Right renal pelvis (tissue), 4 donors: ENCODE measurements around the gene NCF1. TPM values are rescaled to one million over a fixed set of nuclear protein-coding genes. Genes with fewer than 3 reads are reported as not detected.
"Not testable (repeated sequence)": the region's sequence is repeated elsewhere in the genome, so short reads cannot be mapped to it uniquely, and the experiment has no call there.

Source experiments
- DNase-seq, 4 donors: peaks; one replicate each; pipeline ENCODE4 v3.0.0-alpha.2; 2013; ENCODE audit warnings: low read depth in 4 of 4, low spot score in 3 of 4, missing footprints in 1 of 4
- polyA plus RNA-seq, 4 donors: library from polyadenylated mRNA; unstranded; fragments of 120-200 nt; gene quantifications; one replicate each; pipeline ENCODE4 v1.2.1, GENCODE V29; 2013; ENCODE audit not compliant: insufficient read length in 4 of 4

NCF1 gene
- polyA plus RNA-seq, 4 donors = 0.84 to 1.6 (median 1.6) TPM

DNA sequence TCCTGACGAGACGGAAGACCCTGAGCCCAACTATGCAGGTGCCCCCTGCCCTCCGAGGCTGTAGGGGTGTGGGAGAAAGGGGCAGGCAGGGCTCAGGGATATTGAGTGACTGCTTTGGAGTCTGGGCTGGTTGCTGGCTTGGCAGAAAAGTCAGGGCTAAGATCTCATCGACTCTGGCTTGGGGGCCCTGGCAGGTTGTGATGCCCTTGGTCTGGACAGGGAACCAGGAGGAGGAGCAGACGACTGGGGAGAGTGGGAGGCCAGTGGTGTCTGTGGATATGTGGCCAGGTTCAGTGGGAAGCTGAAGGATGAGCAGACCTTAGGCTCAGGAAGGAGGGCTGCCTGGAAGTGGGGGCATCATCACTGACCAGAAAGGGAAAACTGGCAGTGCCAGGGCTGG, 9.8 kb downstream of the NCF1 start:
- not testable (repeated sequence) for DNase-seq

DNA sequence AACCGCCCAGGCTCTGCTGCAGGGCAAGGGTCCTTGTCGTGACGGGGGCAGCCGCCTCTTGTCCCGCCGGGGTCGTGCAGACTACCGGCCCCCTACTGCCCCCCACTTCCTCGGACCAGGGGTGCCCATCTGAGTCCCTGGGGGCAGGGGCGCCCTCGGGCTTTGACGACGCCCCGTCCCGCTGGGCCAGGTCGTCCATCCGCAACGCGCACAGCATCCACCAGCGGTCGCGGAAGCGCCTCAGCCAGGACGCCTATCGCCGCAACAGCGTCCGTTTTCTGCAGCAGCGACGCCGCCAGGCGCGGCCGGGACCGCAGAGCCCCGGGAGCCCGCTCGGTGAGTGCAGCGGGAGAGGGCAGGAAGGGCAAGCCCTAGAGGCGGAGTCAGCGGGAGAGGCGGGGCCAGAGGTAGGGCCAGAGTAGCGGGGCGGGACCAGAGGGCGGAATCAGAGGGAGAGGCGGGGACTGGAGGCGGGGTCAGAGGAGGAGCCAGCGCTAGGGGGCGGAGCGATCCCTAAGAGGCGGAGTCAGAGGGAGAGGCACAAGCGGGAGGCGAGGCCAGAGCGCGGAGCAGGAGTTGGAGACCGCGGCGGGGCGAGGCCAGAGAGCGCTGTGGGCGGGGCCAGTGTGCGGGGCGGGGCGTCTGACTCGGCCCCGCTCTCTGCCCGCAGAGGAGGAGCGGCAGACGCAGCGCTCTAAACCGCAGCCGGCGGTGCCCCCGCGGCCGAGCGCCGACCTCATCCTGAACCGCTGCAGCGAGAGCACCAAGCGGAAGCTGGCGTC, 14.7 kb downstream of the NCF1 start:
- DNase-seq = peak in 1 of 4 donors; percentile 68

DNA sequence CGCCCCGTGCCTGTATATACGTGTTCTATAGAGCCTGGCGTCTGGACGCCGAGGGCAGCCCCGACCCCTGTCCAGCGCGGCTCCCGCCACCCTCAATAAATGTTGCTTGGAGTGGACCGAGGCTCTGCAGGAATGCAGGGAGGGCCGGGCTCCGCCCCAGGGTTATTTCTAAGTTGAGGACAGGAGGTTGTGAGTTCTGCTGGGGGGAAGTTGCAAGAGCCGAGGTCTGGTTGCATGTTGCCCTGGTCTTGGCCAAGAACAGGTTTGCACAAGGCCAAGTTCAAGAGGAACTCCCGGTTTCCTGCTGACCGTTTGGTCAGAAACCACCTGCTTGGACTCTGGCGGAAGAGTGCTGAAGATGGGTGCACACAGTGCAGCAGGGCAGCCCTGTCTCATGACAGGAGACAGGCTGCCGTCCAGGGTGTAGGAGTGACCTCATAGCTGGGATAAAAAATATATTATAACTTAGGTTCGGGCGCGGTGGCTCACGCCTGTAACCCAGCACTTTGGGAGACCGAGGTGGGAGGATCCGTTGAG, 15.5 kb downstream of the NCF1 start:
- DNase-seq = not testable (repeated sequence)

DNA sequence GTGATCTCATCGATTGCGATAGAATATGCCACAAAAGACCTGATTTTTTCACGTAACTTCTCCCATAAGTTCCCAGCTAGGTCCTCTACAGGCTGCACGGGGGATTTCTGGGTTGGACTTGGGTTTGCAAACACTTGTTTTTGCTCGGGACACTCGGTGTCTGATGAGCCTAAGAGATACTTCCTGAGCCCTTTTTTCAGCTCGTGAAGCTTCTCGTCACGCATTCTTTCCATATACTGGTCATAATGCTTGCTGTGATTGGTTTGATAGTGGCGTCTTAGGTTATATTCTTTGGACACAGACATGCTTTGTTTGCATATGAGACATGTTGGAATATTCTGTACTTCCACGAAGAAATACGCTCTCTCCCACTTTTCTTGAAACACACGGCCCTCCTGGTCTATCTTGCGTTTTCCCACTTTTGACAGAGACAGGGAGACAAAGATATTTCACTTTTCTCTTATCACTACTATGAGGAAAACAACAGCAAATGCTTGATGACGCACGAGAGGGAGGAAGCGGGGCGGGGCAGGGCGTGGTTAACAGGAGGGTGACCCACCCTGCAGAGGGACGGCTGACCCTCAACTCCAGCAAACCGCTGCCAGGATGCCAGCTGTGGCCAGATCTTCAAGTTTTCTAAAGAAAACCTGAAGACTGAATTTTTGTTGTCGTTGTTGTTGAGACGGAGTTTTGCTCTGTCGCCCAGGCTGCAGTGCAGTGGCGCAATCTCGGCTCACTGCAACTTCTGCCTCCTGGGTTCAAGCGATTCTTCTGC, 24.2 kb downstream of the NCF1 start:
- not testable (repeated sequence) for DNase-seq

DNA sequence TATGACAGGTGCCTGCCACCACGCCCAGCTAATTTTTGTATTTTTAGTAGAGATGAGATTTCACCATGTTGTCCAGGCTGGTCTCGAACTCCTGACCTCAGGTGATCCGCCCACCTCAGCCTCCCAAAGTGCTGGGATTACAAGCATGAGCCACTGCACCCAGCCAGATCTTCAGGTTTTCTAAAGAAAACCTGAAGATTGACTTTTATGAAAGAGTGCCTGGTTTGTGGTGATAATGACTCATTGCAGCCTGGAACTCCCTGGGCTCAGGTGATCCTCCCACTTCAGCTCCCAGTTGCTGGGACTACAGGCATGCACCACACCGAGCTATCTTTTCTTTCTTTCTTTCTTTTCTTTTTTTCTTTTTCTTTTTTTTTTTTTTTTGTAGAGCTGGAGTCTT, 24.8 kb downstream of the NCF1 start:
- DNase-seq = not testable (repeated sequence)

DNA sequence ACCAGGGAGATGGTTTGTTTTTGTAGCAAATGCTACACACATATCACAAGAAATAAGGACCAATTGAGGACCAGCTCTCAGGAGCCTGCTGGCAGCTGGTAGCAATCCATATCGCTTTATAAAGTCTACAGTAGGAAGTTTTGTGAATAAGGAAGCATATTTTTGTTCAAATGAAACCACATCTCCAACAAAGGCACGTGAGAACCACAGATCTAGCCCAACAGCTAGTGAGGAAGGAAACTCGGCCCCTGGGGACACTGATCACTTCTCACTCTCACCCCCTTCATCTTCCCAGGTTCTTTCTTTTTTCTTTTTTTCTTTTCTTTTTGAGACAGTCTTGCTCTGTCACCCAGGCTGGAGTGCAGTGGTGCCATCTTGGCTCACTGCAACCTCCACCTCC, 42.1 kb downstream of the NCF1 start:
- not testable (repeated sequence) for DNase-seq

DNA sequence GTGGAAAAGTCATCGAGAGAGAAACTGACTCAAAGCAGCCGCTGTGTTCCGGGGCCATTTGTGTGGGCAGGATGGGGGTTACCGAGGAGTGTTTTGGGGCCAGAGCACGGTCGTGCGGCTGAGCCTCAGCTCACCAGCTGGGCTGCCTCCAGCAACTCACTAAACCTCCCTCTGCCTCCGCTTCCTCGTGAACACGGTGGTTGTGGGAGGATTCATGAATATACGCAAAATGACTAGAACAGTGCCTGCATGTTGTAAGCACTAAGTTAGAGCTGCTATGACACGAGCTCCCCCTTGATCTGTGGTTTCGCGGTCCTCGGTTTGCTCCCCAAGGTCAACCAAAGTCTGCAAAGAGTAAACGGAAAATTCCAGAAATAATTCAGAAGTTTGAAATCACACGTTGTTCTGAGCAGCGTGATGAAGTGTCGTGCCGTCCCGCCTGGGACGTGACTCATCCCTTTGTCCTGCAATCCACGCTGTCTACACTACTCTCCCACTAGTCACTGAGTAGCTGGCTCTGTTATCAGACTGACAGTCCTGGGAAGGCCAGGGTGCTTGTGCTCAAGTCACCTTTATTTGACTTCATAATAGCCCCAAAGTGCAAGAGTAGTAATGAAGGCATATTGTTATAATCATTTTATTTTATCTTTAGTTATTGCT, 46.5 kb downstream of the NCF1 start:
- not testable (repeated sequence) for DNase-seq

DNA sequence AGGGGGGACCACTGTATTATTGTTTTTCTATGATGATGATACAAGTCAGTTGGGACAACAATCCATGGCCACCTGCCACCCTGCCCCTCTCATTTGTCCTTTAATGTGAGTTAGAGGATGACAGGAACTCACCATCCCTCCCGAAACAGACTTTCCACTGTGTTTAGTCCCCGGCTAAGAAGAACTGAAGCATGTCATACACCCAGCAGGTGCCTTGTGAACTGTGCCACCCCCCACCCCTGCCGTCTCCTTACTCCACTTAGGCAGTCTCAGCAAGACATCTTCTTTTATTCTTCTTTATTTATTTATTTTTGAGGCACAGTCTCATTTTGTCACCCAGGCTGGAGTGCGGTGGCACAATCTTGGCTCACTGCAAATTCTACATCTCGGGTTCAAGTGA, 47.4 kb downstream of the NCF1 start:
- DNase-seq = not testable (repeated sequence)

DNA sequence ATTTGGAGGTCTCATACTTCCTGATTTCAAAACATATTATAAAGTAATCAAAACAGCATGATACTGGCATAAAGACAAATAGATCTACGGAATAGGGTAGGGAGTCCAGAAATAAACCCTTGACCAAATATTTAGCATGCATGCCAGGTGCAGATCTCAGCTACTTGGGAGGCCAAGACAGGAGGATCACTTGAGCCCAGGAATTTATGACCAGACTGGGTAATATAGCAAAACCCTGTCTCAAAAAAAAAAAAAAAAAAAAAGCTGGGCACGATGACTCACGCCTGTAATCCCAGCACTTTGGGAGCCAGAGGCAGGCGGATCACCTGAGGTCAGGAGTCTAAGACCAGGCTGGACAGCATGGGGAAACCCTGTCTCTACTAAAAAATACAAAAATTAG, 56.1 kb downstream of the NCF1 start:
- DNase-seq = not testable (repeated sequence)

DNA sequence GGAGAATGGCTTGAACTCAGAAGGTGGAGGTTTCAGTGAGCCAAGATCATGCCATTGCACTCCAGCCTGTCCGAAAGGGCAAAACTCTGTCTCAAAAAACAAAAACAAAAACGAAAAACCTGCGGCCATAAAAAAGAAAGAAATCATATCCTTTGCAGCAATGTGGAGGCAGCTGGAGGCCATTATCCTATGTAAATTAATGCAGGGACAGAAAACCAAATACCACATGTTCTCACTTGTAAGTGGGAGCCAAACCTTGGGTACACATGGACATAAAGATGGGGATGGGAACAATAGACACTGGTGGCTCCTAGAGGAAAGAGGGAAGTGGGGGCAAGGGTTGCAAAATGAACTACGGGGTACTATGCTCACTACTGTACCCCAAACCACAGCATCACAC, 56.6 kb downstream of the NCF1 start:
- DNase-seq = not testable (repeated sequence)

Other genes starting within 250 kb of the NCF1 start
- gene GTF2I, start 116.3 kb upstream of the NCF1 start, polyA plus RNA-seq = 100 to 1,000 TPM; 309 to 383 (median 332) TPM
- 10 to 100 TPM; 20.3 to 28.7 (median 24.3) TPM for gene GTF2IRD2, start 77.6 kb downstream of the NCF1 start, polyA plus RNA-seq
- 1 to 10 TPM; 4.2 to 7.2 (median 5.3) TPM for gene CASTOR2, start 190.7 kb downstream of the NCF1 start, polyA plus RNA-seq